ENCODE results near the gene CEP164.
"Not testable (repeated sequence)": the region's sequence is repeated elsewhere in the genome, so short reads cannot be mapped to it uniquely, and the experiment has no call there.

The CEP164 gene

DNA sequence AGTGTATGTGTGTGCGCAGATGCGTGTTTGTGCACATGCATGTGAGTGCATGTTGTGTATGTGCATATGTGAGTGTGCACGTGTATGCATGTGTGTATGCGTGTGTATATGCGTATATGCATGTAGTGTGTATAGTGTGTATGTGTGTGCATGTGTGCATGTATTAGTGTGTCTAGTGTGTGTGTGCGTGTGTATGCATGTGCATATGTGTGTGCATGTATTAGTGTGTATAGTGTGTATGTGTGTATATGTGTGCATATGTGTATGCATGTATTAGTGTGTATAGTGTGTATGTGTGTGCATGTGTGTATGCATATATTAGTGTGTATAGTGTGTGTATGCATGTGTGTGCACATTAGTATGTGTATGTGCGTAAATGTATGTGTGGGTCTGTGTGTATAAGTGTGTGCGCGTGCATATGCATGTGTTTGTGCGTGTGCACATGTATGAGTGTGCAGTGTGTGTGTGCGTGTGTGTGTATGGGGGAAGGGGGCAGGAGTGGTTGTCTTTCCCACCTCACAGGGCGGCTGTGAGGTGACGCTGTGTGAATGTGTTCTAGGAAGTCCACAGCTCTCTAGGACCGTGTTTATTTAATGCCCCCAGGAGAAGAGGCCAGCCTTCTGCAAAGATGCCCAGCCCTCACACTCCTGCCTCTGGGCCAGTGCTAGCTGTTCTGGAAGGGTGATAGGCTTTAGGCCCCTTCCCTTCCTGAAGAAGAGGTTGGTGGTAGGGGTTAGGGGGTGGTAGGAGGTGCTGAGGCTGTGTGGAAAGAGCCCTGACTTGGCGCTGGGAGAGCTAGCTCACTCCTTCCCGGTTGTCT lies 114.6 kb downstream of the CEP164 start:
- DNase-seq (ENCODE audit: low read depth), result no peak

DNA sequence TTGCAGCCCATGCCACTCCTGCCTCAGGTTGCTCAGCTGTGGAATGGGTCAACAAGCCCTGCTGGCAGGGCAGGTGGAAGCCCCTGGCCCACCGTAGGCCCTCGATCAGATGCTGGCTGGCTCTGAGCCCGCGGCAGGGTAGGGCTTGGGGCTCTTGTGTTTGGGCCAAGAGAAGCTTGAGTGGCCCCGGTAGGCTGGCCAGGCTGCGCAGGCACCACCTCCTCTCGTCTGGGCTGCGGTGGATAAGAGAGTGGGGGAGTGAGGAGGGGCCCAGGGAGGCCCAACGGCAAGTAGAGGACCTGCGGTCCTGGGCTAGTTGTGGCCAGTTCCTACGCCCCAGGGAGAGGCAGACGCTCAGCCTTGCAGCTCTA lies 115.2 kb downstream of the CEP164 start:
- no peak for DNase-seq (ENCODE audit: low read depth)

DNA sequence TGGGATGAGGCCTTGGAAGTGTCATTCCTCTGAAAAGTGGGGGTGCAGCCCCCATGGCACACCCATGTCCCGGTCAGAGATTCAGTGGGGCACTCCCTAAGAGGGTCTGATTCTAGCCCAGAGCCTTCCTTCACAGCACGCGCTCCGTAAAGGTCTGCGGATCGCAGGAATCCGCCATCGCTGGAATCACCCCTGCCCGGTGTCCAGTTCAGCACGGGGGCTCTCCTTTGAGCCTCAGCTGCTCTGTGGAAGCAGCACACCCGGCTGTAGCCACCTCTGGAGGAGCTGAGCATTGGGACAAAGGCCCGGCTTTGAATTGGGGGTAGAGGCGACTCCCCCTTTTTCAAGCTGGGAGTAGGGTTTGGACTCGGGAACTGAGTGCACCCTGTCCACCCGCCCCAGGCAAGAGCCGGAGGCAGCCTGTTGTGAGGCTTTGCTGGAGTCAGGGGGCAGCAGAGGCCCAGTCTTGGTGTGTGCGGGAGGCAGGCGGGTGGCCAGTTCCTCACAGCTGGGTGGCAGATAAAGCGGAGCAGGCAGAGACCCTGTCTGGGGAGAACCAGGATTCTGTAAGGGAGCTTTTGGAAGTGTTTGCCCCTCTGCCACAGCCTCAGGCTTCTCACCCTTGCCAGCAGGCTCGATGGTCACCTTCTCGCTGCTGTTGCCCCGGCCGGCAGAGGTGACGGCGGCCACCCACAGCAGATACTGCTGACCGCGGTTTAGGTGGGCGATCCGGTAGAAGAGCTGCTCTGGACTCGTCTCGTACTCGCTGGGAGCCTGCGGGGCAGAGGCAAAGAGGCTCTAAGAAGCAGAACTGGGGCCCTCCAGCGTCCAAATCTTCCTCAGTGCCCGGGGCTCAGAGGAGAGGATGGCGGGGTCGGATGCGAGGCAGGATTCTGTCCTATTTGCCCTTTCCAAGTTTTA lies 115.9 kb downstream of the CEP164 start:
- DNase-seq (ENCODE audit: low read depth), result no peak

- DNase-seq (ENCODE audit: low read depth), result no peak
Measured at GRCh38 chr11:117444256-117444655, 116.6 kb downstream of the CEP164 start.

- DNase-seq (ENCODE audit: low read depth), result no peak
Measured at GRCh38 chr11:117444711-117445658, 117.3 kb downstream of the CEP164 start.

- DNase-seq (ENCODE audit: low read depth), result no peak
Measured at GRCh38 chr11:117449111-117449693, 121.5 kb downstream of the CEP164 start.

DNA sequence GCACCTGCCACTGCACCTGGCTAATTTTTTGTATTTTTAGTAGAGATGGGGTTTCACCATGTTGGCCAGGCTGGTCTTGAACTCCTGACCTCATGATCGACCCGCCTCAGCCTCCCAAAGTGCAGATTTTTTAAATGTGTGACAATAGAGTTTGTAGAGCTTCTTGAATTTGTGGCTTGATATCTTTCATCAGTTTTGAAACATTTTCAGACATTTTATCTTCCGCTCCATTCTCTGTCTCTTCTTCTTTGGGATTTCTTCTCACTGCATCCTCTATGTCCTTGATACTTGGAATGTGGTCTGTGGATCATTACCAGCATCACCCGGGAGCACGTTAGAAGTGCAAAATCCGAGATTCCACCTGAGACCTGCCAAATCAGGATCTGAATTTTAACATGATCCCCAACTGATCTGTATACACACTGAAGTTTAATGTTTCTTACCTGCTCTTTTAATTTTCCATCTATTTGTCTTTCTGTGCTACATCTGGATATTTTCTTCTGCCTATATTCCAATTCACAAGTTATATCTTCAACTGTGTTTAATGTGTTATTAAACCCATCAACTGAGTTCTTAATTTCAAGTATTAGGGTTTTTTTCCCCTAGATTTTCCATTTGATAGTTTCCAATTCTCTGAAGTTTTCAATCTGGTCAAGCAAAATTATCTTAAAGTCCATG lies 126.4 kb downstream of the CEP164 start:
- no peak for DNase-seq (ENCODE audit: low read depth)

DNA sequence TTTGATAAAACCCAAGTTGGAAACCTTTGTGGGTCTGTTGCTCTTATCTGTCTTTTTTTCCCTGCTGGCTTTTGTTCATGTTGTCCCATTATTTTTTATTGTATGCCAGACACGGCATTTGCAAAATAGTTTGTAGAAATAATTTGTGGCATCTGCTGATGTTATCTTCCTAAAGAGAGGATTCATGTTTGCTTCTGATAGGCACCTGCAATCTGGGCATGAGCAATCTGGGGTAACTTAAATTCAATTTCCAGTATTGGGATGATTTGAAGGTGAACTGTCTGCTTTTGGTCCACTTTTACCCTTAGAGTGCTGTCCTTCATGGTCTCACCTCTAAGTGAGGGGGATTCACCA lies 126.9 kb downstream of the CEP164 start:
- DNase-seq (ENCODE audit: low read depth), result no peak

GRCh38 chr11:117456027-117456720 lies 128.5 kb downstream of the CEP164 start:
- peak; percentile 6 for DNase-seq (ENCODE audit: low read depth)

DNA sequence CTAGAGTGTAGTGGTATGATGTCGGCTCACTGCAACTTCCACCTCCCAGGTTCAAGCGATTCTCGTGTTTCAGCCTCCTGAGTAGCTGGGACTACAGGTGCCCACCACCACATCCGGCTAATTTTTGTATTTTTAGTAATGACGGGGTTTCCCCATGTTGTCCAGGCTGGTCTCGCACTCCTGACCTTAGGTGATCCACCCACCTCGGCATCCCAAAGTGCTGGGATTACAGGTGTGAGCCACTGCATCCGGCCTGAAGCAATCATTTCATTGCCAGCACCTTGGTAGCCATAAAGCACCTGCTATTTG lies 129.0 kb downstream of the CEP164 start:
- not testable (repeated sequence) for DNase-seq (ENCODE audit: low read depth)

DNA sequence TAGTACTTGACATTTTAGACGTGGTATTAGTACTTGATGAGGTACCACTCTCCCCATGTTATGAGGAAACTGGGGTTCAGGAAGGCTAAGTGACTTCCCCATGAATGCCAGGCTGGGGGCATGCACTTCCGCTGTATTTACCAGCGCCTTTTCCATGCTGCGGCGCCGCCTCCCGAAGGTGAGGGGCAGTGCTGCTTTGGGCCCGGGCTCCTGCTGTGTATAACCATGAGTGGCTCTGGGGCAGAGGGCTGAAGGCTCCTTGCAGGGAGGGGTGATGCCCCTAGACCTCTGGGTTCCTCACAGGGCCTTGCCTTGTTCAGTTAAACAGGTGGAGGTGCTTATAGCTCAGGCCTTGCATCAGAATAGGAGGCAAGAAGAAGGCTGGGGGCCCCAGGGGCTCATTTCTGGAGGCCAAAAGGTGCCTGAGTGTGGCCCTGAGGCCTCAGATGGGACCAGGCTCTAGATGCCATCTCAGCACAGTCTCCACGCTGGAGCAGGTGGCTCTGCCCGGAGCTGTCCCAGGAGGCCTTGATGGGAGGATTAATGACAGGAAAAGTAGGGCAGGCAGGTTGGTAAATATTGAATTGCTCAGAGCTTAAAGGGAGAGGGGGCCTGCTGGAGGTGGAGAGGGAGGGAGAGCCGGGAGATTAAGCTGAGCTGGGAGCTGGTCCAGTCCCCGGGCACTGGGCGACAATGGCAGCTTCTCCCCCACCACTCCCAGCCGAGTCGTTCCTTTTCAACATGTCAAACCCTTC lies 129.6 kb downstream of the CEP164 start:
- DNase-seq (ENCODE audit: low read depth), result no peak

- DNase-seq (ENCODE audit: low read depth), result no peak
Measured at GRCh38 chr11:117457835-117458234, 130.2 kb downstream of the CEP164 start.

- DNase-seq (ENCODE audit: low read depth), result peak; percentile 11
Measured at GRCh38 chr11:117458275-117459122, 130.8 kb downstream of the CEP164 start.

DNA sequence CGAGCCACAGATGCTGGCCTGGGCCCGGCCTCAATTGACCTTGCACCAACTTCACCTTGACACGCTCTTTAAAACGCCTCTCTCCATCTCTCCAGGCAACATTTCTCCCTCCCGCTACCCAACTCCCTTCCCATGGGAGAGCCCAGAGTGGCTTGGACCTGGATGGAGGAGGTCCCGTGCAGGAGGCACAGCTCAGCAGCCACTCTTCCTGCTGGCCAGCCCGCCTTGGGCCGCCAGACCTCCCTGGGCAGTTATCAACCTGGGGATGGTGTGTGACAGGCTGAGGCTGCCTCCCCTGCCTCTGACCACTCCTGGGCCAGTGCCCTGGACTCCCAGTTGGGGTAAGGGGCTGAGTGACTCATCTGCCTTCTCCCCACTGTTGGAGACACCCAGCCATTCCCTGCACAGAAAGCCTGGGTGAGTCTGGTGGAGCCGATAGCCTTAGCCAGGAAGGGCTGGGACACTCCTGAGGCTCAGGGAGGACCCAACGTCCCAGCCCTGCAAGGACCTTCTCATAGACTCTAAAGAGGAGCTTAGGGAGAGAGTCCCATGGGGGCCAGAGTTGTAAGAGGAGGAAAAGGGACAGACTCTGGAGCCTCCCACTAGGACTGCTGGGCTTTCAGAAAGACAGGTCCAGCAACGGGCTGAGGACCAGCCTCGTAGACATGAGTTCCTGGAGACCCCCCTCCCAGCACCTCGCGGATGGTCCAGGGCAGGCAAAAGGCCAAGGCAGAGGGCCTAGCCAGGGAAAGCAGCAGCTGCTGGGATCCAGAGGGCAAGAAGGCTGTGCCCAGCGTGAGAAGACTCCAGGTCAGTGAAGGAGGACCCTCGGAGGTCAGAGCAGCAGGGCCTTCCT lies 131.7 kb downstream of the CEP164 start:
- no peak for DNase-seq (ENCODE audit: low read depth)

DNA sequence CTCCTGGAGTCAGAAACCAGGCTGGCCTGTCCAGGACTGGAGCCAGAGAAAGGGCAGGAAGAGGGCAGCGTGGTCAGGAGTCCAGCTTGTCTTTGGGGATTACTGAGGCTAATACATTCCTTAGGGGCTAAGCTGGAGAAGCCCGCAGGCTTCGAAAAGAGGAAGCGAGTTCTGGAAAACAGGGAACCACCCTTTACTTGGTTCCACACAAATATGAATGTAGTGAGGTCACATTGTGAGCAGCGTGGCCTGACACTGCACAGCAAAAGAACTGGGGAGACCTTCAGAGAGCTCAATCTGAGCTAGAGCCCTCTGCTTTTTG lies 132.3 kb downstream of the CEP164 start:
- DNase-seq (ENCODE audit: low read depth), result no peak

DNA sequence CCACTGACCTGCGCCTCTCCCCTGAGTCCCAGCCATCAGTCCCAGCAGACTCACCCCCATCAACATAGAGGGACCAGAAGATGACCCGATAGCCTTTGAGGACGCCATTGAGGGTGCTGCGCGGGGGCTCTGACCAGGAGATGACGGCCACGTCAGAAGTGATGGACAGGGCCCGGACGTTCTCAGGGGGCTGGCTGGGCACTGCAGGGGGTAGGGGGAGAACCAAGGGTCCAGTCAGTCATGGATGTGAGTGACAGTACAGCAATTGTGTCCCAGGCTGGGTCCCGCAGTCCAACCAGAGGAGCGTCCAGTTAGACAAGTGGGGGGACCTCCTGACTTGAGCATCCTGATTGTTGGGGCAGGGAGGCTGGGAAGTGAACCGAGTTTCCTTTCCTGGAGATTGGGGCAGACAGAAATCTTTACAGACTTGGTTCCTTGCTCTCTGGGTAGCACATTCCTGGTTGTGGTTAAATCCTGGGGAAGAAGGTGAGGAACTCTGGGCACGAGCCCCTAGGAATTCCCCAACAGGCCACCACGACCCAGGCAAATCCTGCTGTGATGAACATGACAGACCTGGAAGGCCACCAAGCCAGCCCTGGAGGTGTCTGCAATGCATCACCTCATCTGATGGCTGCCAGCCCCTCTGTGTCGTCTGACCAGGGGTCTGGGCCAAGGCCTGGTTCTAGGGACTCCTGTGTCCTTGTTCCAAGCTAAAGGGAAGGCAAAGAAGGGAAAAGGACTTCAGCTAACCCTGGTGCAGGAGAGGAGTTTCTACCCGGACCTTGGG lies 133.9 kb downstream of the CEP164 start:
- no peak for DNase-seq (ENCODE audit: low read depth)

DNA sequence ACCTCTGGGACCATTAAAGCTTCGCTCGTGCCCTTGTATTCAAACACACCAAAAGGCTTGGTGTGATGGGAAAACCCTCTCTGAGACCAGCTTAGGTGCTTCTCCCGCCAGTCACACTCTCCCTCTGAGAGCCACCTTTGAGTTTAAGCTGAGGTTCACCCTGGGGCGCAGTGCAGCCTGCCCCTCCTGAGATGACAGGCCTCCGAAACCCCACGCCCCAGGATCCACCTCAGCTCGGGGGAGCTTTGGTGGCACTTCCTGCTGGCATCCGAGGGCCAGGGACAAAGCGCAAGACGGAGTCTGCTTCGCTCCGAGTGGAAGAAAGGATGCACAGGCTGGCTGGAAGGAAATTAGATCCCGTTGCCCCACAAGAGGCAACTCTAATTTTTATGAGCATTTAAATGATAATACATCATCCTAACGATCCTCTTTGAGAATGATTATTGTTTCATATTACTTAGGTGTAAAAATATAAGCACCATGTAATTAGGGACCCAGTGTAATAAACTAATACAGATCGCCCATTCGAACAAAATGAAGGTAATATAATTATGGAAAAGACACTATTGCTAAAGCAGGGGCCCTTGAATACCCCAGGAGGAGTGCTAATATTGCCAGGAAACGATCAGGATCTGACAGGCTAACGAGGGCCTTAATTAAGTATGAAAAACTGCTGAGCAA lies 134.7 kb downstream of the CEP164 start:
- DNase-seq (ENCODE audit: low read depth), result no peak
